HEK293 (cell line): ENCODE results near the gene HEXIM1.
A peak's percentile ranks its signal among the peaks of the same experiment; 100 is the strongest.

Experiments used
- CTCF ChIA-PET: fragments of 350-600 bp; formaldehyde crosslinking; extraction: SDS; loops from one replicate; lab custom pipeline; 2021; ENCODE audit warnings: antibody characterized with exemption; lab: Yijun Ruan, JAX
- POLR2A ChIA-PET: fragments of 300-600 bp; formaldehyde crosslinking; extraction: SDS; loops from one replicate; lab custom pipeline; 2020; ENCODE audit warnings: antibody characterized with exemption, inconsistent platforms; lab: Yijun Ruan, JAX
- H3K27ac ChIP-seq: fragments of 200-500 bp; sonication (Bioruptor generic); 2 replicates; pipeline ENCODE4 v1.5.1; 2014; ENCODE audit warnings: low read depth, low read length, control low read depth, inconsistent platforms; ENCODE audit errors: extremely low read depth
- H3K36me3 ChIP-seq, 2 experiments: fragments of 200-500 bp in 1 of 2; sonication (Bioruptor generic) in 1 of 2; 1 replicate in 1 of 2; 2 replicates in 1 of 2; pipeline ENCODE4 v1.5.1; 2014 to 2017; ENCODE audit warnings: inconsistent platforms in 2 of 2, low read length in 2 of 2; ENCODE audit not compliant: control insufficient read depth in 2 of 2, insufficient read depth in 1 of 2
- H3K4me1 ChIP-seq: fragments of 200-500 bp; sonication (Bioruptor generic); 2 replicates; pipeline ENCODE4 v1.5.1; 2014; ENCODE audit warnings: mild to moderate bottlenecking, low read length, inconsistent platforms; ENCODE audit not compliant: control insufficient read depth, insufficient read depth
- H3K4me3 ChIP-seq: 2 replicates; pipeline ENCODE4 v1.5.1; 2011; ENCODE audit warnings: low read depth, mild to moderate bottlenecking, control low read depth, low read length, moderate library complexity
- H3K9me3 ChIP-seq: fragments of 200-500 bp; sonication (Bioruptor generic); 2 replicates; pipeline ENCODE4 v1.5.1; 2014; ENCODE audit warnings: low read depth, low read length, inconsistent platforms; ENCODE audit not compliant: control insufficient read depth, insufficient read depth
- GFI1B ChIP-seq: fragments of 450-650 bp; formaldehyde crosslinking; IDR thresholded peaks from 2 replicates; pipeline ENCODE4 v1.5.1; 2016; ENCODE audit warnings: missing biosample characterization, missing genetic modification characterization
- GLI4 ChIP-seq: fragments of 450-650 bp; formaldehyde crosslinking; IDR thresholded peaks from 2 replicates; pipeline ENCODE4 v1.5.1; 2016; ENCODE audit warnings: missing biosample characterization, missing genetic modification characterization
- GLIS1 ChIP-seq: fragments of 450-650 bp; formaldehyde crosslinking; IDR thresholded peaks from 2 replicates; pipeline ENCODE4 v1.5.1; 2016; ENCODE audit warnings: missing biosample characterization, missing genetic modification characterization
- KLF8 ChIP-seq: fragments of 450-650 bp; formaldehyde crosslinking; IDR thresholded peaks from 2 replicates; pipeline ENCODE4 v1.5.1; 2016; ENCODE audit warnings: missing biosample characterization, missing genetic modification characterization
- KLF9 ChIP-seq: fragments of 450-650 bp; formaldehyde crosslinking; IDR thresholded peaks from 2 replicates; pipeline ENCODE4 v1.5.1; 2016; ENCODE audit warnings: missing biosample characterization, missing genetic modification characterization, low read depth
- PATZ1 ChIP-seq: fragments of 450-650 bp; formaldehyde crosslinking; IDR thresholded peaks from 2 replicates; pipeline ENCODE4 v1.5.1; 2016; ENCODE audit warnings: missing biosample characterization, missing genetic modification characterization
- RBAK ChIP-seq: fragments of 450-650 bp; formaldehyde crosslinking; IDR thresholded peaks from 2 replicates; pipeline ENCODE4 v1.5.1; 2016; ENCODE audit warnings: missing biosample characterization, missing genetic modification characterization
- SCRT2 ChIP-seq: fragments of 450-650 bp; formaldehyde crosslinking; IDR thresholded peaks from 2 replicates; pipeline ENCODE4 v1.5.1; 2016; ENCODE audit warnings: missing biosample characterization, missing genetic modification characterization
- ZBTB10 ChIP-seq: fragments of 450-650 bp; formaldehyde crosslinking; IDR thresholded peaks from 2 replicates; pipeline ENCODE4 v1.5.1; 2016; ENCODE audit warnings: missing biosample characterization, missing genetic modification characterization
- ZBTB17 ChIP-seq: fragments of 450-650 bp; formaldehyde crosslinking; IDR thresholded peaks from 2 replicates; pipeline ENCODE4 v1.5.1; 2016; ENCODE audit warnings: missing biosample characterization, missing genetic modification characterization
- ZBTB20 ChIP-seq: fragments of 450-650 bp; formaldehyde crosslinking; IDR thresholded peaks from 2 replicates; pipeline ENCODE4 v1.5.1; 2016; ENCODE audit warnings: missing biosample characterization, missing genetic modification characterization
- ZBTB26 ChIP-seq: fragments of 450-650 bp; formaldehyde crosslinking; optimal IDR thresholded peaks from 2 replicates; pipeline ENCODE3; 2016; ENCODE audit warnings: missing biosample characterization, mild to moderate bottlenecking, missing genetic modification characterization
- ZBTB48 ChIP-seq: fragments of 450-650 bp; formaldehyde crosslinking; IDR thresholded peaks from 2 replicates; pipeline ENCODE4 v1.5.1; 2016; ENCODE audit warnings: missing biosample characterization, missing genetic modification characterization
- ZEB2 ChIP-seq: fragments of 450-650 bp; formaldehyde crosslinking; IDR thresholded peaks from 2 replicates; pipeline ENCODE4 v1.5.1; 2016; ENCODE audit warnings: missing biosample characterization, missing genetic modification characterization
- ZFP37 ChIP-seq: fragments of 450-650 bp; formaldehyde crosslinking; IDR thresholded peaks from 2 replicates; pipeline ENCODE4 v1.5.1; 2016; ENCODE audit warnings: missing biosample characterization, missing genetic modification characterization
- ZNF114 ChIP-seq: fragments of 450-650 bp; formaldehyde crosslinking; IDR thresholded peaks from 2 replicates; pipeline ENCODE4 v1.5.0; 2017; ENCODE audit warnings: missing biosample characterization, missing genetic modification characterization
- ZNF133 ChIP-seq: fragments of 450-650 bp; formaldehyde crosslinking; IDR thresholded peaks from 2 replicates; pipeline ENCODE4 v1.5.1; 2016; ENCODE audit warnings: missing biosample characterization, missing genetic modification characterization
- ZNF157 ChIP-seq: fragments of 450-650 bp; formaldehyde crosslinking; IDR thresholded peaks from 2 replicates; pipeline ENCODE4 v1.5.1; 2016; ENCODE audit warnings: missing biosample characterization, missing genetic modification characterization
- ZNF2 ChIP-seq: fragments of 450-650 bp; formaldehyde crosslinking; IDR thresholded peaks from 2 replicates; pipeline ENCODE4 v1.5.1; 2016; ENCODE audit warnings: missing biosample characterization, missing genetic modification characterization
- ZNF366 ChIP-seq: fragments of 450-650 bp; formaldehyde crosslinking; conservative IDR thresholded peaks from 2 replicates; pipeline ENCODE4 v1.5.1; 2016; ENCODE audit warnings: missing biosample characterization, missing genetic modification characterization
- ZNF391 ChIP-seq: fragments of 450-650 bp; formaldehyde crosslinking; IDR thresholded peaks from 2 replicates; pipeline ENCODE4 v1.5.1; 2016; ENCODE audit warnings: low read depth, missing biosample characterization, missing genetic modification characterization, borderline replicate concordance
- ZNF416 ChIP-seq: fragments of 450-650 bp; formaldehyde crosslinking; IDR thresholded peaks from 2 replicates; pipeline ENCODE4 v1.5.1; 2016; ENCODE audit warnings: missing biosample characterization, missing genetic modification characterization
- ZNF423 ChIP-seq: fragments of 450-650 bp; formaldehyde crosslinking; IDR thresholded peaks from 2 replicates; pipeline ENCODE4 v1.5.1; 2016; ENCODE audit warnings: missing biosample characterization, missing genetic modification characterization
- ZNF510 ChIP-seq: fragments of 450-650 bp; formaldehyde crosslinking; IDR thresholded peaks from 2 replicates; pipeline ENCODE4 v1.5.1; 2018; ENCODE audit warnings: mild to moderate bottlenecking, missing genetic modification characterization, missing biosample characterization; ENCODE audit not compliant: insufficient replicate concordance
- ZNF529 ChIP-seq: fragments of 450-650 bp; formaldehyde crosslinking; IDR thresholded peaks from 2 replicates; pipeline ENCODE4 v1.5.1; 2017; ENCODE audit warnings: missing genetic modification characterization, missing biosample characterization; ENCODE audit not compliant: insufficient replicate concordance
- ZNF548 ChIP-seq: fragments of 450-650 bp; formaldehyde crosslinking; IDR thresholded peaks from 2 replicates; pipeline ENCODE4 v1.5.1; 2016; ENCODE audit warnings: missing biosample characterization, missing genetic modification characterization
- ZNF701 ChIP-seq: fragments of 450-650 bp; formaldehyde crosslinking; IDR thresholded peaks from 2 replicates; pipeline ENCODE4 v1.5.1; 2016; ENCODE audit warnings: missing biosample characterization, missing genetic modification characterization
- ZNF76 ChIP-seq: fragments of 450-650 bp; formaldehyde crosslinking; IDR thresholded peaks from 2 replicates; pipeline ENCODE4; 2016; ENCODE audit warnings: low read depth, missing biosample characterization, missing genetic modification characterization, borderline replicate concordance
- ZNF792 ChIP-seq: fragments of 450-650 bp; formaldehyde crosslinking; IDR thresholded peaks from 2 replicates; pipeline ENCODE4 v1.5.1; 2016; ENCODE audit warnings: missing biosample characterization, missing genetic modification characterization
- ZSCAN16 ChIP-seq: fragments of 450-650 bp; formaldehyde crosslinking; IDR thresholded peaks from 2 replicates; pipeline ENCODE4 v1.5.1; 2016; ENCODE audit warnings: missing biosample characterization, missing genetic modification characterization
- ZSCAN30 ChIP-seq: fragments of 450-650 bp; IDR thresholded peaks from 2 replicates; pipeline ENCODE4 v1.5.1; 2018; ENCODE audit warnings: missing biosample characterization, mild to moderate bottlenecking, missing genetic modification characterization, moderate library complexity

HEXIM1 gene

GRCh38 chr17:45130681-45131615 is 17.3 kb upstream of the HEXIM1 start (continued):
- no peak for TF ChIP-seq ZNF701 (tag by site-specific recombination)
- TF ChIP-seq ZNF133 (tag by site-specific recombination): no peak
- peak; percentile 6; the same call in 1 of the 2 replicates for TF ChIP-seq SCRT2 (tag by site-specific recombination)
- no peak for TF ChIP-seq ZSCAN16
- TF ChIP-seq GLIS1 (tag by site-specific recombination): no peak
- no peak for TF ChIP-seq ZNF510
- no peak for TF ChIP-seq ZBTB26
- no peak for TF ChIP-seq ZNF416 (tag by site-specific recombination)
- no peak for TF ChIP-seq ZNF529 (tag by site-specific recombination)
- TF ChIP-seq ZBTB17 (tag by site-specific recombination): no peak
- TF ChIP-seq ZNF391 (tag by site-specific recombination): no peak
- no peak for TF ChIP-seq RBAK (tag by site-specific recombination)
- TF ChIP-seq KLF9 (tag by site-specific recombination): no peak
- TF ChIP-seq ZNF792 (tag by site-specific recombination): peak; percentile 79
- no peak for TF ChIP-seq ZNF114
- 0 out of 2 replicates have a peak, but pooled peaks have one; percentile 21 for TF ChIP-seq ZNF366 (tag by site-specific recombination)
- no peak for TF ChIP-seq GFI1B (tag by site-specific recombination)
- no peak for TF ChIP-seq ZBTB48 (tag by site-specific recombination)
- TF ChIP-seq ZNF157 (tag by site-specific recombination): no peak

- H3K36me3 ChIP-seq: peaks cover 3 to 4% of the 10 kb centered on the region in 2 experiments; a peak in 1 of 3 replicates
- H3K27ac ChIP-seq: peak overlapping the region; percentile 84
- POLR2A ChIA-PET: interaction anchor here (2.4 kb wide), 1 partner anchor 17 kb away, joined by 20 read pairs; the partner anchor contains the start of gene HEXIM1
- H3K4me3 ChIP-seq: peak overlapping the region; percentile 70
- no peaks in the 10 kb centered on the region for H3K9me3 ChIP-seq
- CTCF ChIA-PET: interaction anchor here (0.6 to 10.1 kb wide), 15 partner anchors 8 to 632 kb away, joined by 3 to 209 read pairs (median 5); partner anchors contain the start of gene HEXIM1
- peaks cover 9% of the 10 kb centered on the region for H3K4me1 ChIP-seq
- TF ChIP-seq GLI4 (tag by site-specific recombination) (peak; percentile 61; the same call in 1 of the 2 replicates), ZBTB17 (tag by site-specific recombination) (peak; percentile 41; the same call in 1 of the 2 replicates), ZNF2 (tag by site-specific recombination) (0 out of 2 replicates have a peak, but pooled peaks have one; percentile 77), ZNF423 (tag by site-specific recombination) (0 out of 2 replicates have a peak, but pooled peaks have one; percentile 54), ZEB2 (tag by site-specific recombination) (peak; percentile 70), ZBTB10 (tag by site-specific recombination) (peak; percentile 71), PATZ1 (tag by site-specific recombination) (peak; percentile 72), ZNF416 (tag by site-specific recombination) (no peak), ZNF76 (peak; percentile 46; the same call in 1 of the 2 replicates), ZSCAN30 (peak; percentile 69; the same call in 1 of the 2 replicates), ZNF548 (tag by site-specific recombination) (no peak), ZBTB20 (tag by site-specific recombination) (no peak), KLF8 (tag by site-specific recombination) (peak; percentile 86; the same call in 1 of the 2 replicates), ZFP37 (peak; percentile 53; the same call in 1 of the 2 replicates), GFI1B (tag by site-specific recombination) (no peak)
Observed at GRCh38 chr17:45131616-45132319, 16.5 kb upstream of the HEXIM1 start.
